Stomach (tissue), 4 donors: ENCODE measurements around the gene TSGA10IP.

ENCODE experiments used
- EP300 ChIP-seq: sonication (generic); formaldehyde crosslinking; IDR thresholded peaks from one replicate; pipeline ENCODE4 v1.6.1; 2017; ENCODE audit warnings: antibody characterized with exemption
- POLR2A ChIP-seq, 4 donors: fragments of 450-650 bp; IDR thresholded peaks; one replicate each; pipeline ENCODE4 v1.6.1; 2016; ENCODE audit warnings: antibody characterized with exemption in 4 of 4, control low read depth in 2 of 4, mild to moderate bottlenecking in 1 of 4, moderate library complexity in 1 of 4
- POLR2AphosphoS5 ChIP-seq, 3 donors: sonication (generic); formaldehyde crosslinking; IDR thresholded peaks; one replicate each; pipeline ENCODE4 v1.6.1; 2016; ENCODE audit warnings: antibody characterized with exemption in 3 of 3
- TF ChIP-seq, protein P1 (sequence below), 7 experiments: fragments of 450-650 bp in 4 of 7; fragments of 200-600 bp in 3 of 7; sonication (generic) in 3 of 7; IDR thresholded peaks; one replicate each; pipeline ENCODE4 v1.5.1; 2016 to 2019; ENCODE audit warnings: antibody characterized with exemption in 7 of 7, control low read depth in 2 of 7, mild to moderate bottlenecking in 1 of 7

DNA sequence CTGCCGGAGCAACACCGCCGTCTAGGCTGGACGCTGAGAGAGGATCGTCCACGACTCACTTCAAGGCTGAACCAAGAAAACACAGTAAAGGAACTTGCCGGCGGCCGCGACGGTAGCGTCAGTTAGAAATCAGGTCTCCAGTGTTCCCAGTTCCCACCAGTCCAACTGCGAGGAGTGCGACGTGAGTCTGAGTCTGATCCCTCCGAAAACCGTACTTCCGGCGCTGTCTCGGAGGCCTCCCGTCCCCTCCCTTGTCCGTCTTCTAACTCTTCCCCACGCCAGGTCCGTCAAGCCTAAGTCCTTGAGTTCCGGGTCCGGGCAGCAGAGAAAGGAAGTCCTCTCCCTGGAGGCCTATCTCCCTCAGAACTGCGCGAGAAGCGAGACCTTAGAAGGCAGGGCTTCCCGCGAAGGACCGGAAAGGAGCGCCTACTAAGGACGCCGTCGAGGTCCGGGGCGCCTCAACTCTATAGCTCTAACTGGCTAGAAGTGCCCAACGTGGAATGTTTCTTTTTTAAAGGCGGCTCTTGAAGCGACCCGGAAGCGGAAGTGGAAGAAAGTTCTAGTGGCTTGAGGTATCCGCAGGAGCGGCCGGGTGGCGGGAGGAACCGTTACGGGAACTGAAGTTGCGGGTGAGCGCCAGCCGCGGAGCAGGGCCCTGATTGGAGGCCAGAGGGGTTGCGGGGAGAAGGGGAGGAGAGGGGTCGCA, 56.8 kb downstream of the TSGA10IP start, which contains the start of the genes BANF1 and EIF1AD:
- TF ChIP-seq, protein P1, sequence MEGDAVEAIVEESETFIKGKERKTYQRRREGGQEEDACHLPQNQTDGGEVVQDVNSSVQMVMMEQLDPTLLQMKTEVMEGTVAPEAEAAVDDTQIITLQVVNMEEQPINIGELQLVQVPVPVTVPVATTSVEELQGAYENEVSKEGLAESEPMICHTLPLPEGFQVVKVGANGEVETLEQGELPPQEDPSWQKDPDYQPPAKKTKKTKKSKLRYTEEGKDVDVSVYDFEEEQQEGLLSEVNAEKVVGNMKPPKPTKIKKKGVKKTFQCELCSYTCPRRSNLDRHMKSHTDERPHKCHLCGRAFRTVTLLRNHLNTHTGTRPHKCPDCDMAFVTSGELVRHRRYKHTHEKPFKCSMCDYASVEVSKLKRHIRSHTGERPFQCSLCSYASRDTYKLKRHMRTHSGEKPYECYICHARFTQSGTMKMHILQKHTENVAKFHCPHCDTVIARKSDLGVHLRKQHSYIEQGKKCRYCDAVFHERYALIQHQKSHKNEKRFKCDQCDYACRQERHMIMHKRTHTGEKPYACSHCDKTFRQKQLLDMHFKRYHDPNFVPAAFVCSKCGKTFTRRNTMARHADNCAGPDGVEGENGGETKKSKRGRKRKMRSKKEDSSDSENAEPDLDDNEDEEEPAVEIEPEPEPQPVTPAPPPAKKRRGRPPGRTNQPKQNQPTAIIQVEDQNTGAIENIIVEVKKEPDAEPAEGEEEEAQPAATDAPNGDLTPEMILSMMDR (IDR thresholded peaks at IDR 0.05), result peak in 1 of 7 experiments; percentile 12
- no peak for TF ChIP-seq POLR2A (IDR thresholded peaks at IDR 0.05)
- no peak for TF ChIP-seq EP300
- peak; percentile 58 to 90 (median 69) for TF ChIP-seq POLR2AphosphoS5 (IDR thresholded peaks at IDR 0.05)
